ENCODE measurements around the gene ART1. TPM values are rescaled to one million over a fixed set of nuclear protein-coding genes. Genes with fewer than 3 reads are reported as not detected.

ART1 gene
- total and polyA plus RNA-seq, 2 donors (not counting 3 experiments of a cell fraction or from before 2014, with no cell fraction given) = not detected

DNA sequence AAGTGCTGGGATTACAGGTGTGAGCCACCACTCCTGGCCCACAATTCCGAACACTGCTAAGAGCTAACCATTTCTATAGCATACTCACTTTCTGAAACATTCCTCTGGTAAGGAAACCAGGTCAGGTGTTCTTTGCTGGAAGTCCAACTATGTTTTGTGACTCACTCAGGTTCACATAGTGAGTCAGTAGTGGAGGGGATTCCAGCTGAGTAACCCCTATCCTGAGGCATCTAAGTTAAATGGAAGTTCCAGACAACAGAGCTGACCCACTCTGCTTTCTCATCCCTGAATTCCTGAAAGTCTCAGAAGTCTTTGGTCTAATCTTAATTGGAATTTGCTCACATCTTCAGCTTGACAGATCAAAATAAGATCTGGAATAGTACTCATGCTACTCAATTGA is 29.3 kb downstream of the ART1 start:
- Histone ChIP-seq H3K9me3 (replicated peaks; ENCODE audit: control insufficient read depth, insufficient read depth, low read length) (no peaks in the 10 kb centered on the region), H2AFZ (ENCODE audit: low read depth, low read length) (no peak overlapping the region), H3K9me1 (replicated peaks; ENCODE audit: control insufficient read depth, extremely low read depth, insufficient read depth, low read length) (no peaks in the 10 kb centered on the region), H3K4me3 (replicated peaks in 1 of 3; ENCODE audit: insufficient read depth in 1 of 3, low read depth in 1 of 3, low read length in 3 of 3) (no peak overlapping the region), H3K27ac (ENCODE audit: insufficient read depth, low read depth, low read length) (no peak overlapping the region), H3K36me3 (ENCODE audit: control insufficient read depth in 2 of 2, extremely low read depth in 1 of 2, insufficient read depth in 2 of 2, low read length in 2 of 2) (peaks cover 16 to 37% of the 10 kb centered on the region in 2 experiments), H3K27me3 (ENCODE audit: control insufficient read depth in 2 of 2, insufficient read depth in 2 of 2, low read length in 2 of 2) (no peaks in the 10 kb centered on the region), H3K4me2 (ENCODE audit: insufficient read depth, low read length) (no peak overlapping the region), H3K4me1 (ENCODE audit: control insufficient read depth, extremely low read depth, insufficient read depth, low read length) (no peaks in the 10 kb centered on the region), H4K20me1 (replicated peaks; ENCODE audit: control insufficient read depth, extremely low read depth, insufficient read depth, low read length) (no peaks in the 10 kb centered on the region), H3K79me2 (ENCODE audit: control insufficient read depth, insufficient read depth, low read length) (no peaks in the 10 kb centered on the region), H3K9ac (replicated peaks; ENCODE audit: extremely low read depth, insufficient read depth, low read length) (no peak overlapping the region)
- POLR2A ChIA-PET = no interaction called here
- DNase-seq (ENCODE audit: low read depth, low spot score) (peak; percentile 47), FAIRE-seq (peak; percentile 38)
- dilution Hi-C loops (cut with MboI; ENCODE audit: extremely low pct_ligation_motif_present, low sequenced_read_pairs) (no loop called here), intact Hi-C loops (cut with micrococcal nuclease) (no loop called here)
- no peak for TF ChIP-seq POLR2A (IDR thresholded peaks at IDR 0.05; ENCODE audit: low read depth, low read length)
- peak; percentile 62 for TF ChIP-seq FOS (IDR thresholded peaks at IDR 0.05; ENCODE audit: borderline replicate concordance, insufficient read depth, low read length)
- CTCF ChIA-PET = no interaction called here
- BruUV-seq (replicated peaks) = no TSS peak

- FAIRE-seq = no peak
- dilution Hi-C loops (cut with MboI; ENCODE audit: extremely low pct_ligation_motif_present, low sequenced_read_pairs) (no loop called here), intact Hi-C loops (cut with micrococcal nuclease) (no loop called here)
- Histone ChIP-seq H3K9me1 (replicated peaks; ENCODE audit: control insufficient read depth, extremely low read depth, insufficient read depth, low read length) (no peaks in the 10 kb centered on the region), H3K79me2 (ENCODE audit: control insufficient read depth, insufficient read depth, low read length) (no peaks in the 10 kb centered on the region), H3K27me3 (ENCODE audit: control insufficient read depth in 2 of 2, insufficient read depth in 2 of 2, low read length in 2 of 2) (no peaks in the 10 kb centered on the region), H3K27ac (ENCODE audit: insufficient read depth, low read depth, low read length) (no peak overlapping the region), H3K4me3 (replicated peaks in 1 of 3; ENCODE audit: insufficient read depth in 1 of 3, low read depth in 1 of 3, low read length in 3 of 3) (no peak overlapping the region), H3K9me3 (replicated peaks; ENCODE audit: control insufficient read depth, insufficient read depth, low read length) (no peaks in the 10 kb centered on the region), H3K9ac (replicated peaks; ENCODE audit: extremely low read depth, insufficient read depth, low read length) (no peak overlapping the region), H3K4me1 (ENCODE audit: control insufficient read depth, extremely low read depth, insufficient read depth, low read length) (no peaks in the 10 kb centered on the region), H3K4me2 (ENCODE audit: insufficient read depth, low read length) (no peak overlapping the region), H3K36me3 (ENCODE audit: control insufficient read depth in 2 of 2, extremely low read depth in 1 of 2, insufficient read depth in 2 of 2, low read length in 2 of 2) (peaks cover 24 to 39% of the 10 kb centered on the region in 2 experiments), H4K20me1 (replicated peaks; ENCODE audit: control insufficient read depth, extremely low read depth, insufficient read depth, low read length) (no peaks in the 10 kb centered on the region), H2AFZ (ENCODE audit: low read depth, low read length) (no peak overlapping the region)
- no TSS peak for BruUV-seq (replicated peaks)
- no peak for DNase-seq (ENCODE audit: low read depth, low spot score)
- CTCF ChIA-PET = no interaction called here
- TF ChIP-seq EZH2 (IDR thresholded peaks at IDR 0.05; ENCODE audit: borderline replicate concordance, low read depth, low read length, severe bottlenecking) = no peak
- TF ChIP-seq CTCF (IDR thresholded peaks at IDR 0.05; ENCODE audit: extremely low read depth in 1 of 2, insufficient read depth in 1 of 2, low read depth in 1 of 2, low read length in 2 of 2) = no peak
- TF ChIP-seq, protein P1, sequence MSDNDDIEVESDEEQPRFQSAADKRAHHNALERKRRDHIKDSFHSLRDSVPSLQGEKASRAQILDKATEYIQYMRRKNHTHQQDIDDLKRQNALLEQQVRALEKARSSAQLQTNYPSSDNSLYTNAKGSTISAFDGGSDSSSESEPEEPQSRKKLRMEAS (IDR thresholded peaks at IDR 0.05; ENCODE audit: insufficient read depth, insufficient read length) = no peak
- no peak for TF ChIP-seq JUN (IDR thresholded peaks at IDR 0.05; ENCODE audit: borderline replicate concordance, insufficient read depth, insufficient read length, low read depth)
- TF ChIP-seq GATA2 (IDR thresholded peaks at IDR 0.05; ENCODE audit: insufficient read depth, insufficient read length, low read depth, low read length) = no peak
- TF ChIP-seq POLR2AphosphoS5 (IDR thresholded peaks at IDR 0.05; ENCODE audit: insufficient read depth, low read depth, low read length) = no peak
- TF ChIP-seq POLR2A (IDR thresholded peaks at IDR 0.05; ENCODE audit: low read depth, low read length) = no peak
- no peak for TF ChIP-seq FOS (IDR thresholded peaks at IDR 0.05; ENCODE audit: borderline replicate concordance, insufficient read depth, low read length)
- no peak for TF ChIP-seq MYC (IDR thresholded peaks at IDR 0.05; ENCODE audit: low read depth, low read length)
- POLR2A ChIA-PET = no interaction called here
Observed at GRCh38 chr11:3675971-3676370, 31.0 kb downstream of the ART1 start.

Measured in endothelial cell of umbilical vein (primary cell).